Anterior cingulate cortex (tissue), 58 donors: Measurements from ENCODE around the gene SPTBN5.
"Not testable (repeated sequence)": the region's sequence is repeated elsewhere in the genome, so short reads cannot be mapped to it uniquely, and the experiment has no call there.

Source experiments
- DNase-seq, 58 donors: peaks; one replicate each; lab custom pipeline; 2025; lab: John Stamatoyannopoulos, UW

The SPTBN5 gene

DNA sequence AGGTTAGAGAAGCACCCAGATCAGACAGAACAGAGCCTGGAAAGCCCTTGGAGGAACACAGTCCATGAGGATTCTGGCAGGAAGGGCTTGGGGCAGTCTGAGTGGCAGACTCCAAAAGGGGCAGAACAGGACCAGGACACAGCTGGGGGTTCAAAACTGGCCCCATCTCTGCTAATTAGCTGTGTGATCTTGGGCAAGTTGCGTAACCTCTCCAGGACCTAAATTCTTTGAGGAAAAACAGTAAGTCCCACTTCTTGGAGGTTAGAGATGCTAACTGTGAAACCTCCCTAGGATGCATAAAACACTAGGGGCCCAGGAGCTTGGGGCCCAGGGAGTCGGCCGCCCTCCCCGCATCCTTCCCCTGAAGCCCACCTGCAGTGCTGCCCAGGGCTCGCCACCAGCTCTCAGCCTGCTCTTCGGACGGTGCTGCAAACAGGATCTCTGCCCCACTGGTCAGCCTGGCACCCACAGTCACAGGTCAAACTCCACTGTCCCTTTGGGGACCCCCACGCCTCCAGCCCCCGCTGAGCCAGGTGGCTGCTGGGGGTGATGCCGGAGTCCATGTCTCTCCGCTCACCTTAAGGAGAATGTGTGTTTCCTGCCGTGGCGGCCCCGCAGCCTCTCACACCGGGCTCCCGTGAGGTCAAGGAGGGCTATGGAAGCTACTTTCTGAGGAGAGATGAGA, 43.2 kb downstream of the SPTBN5 start:
- no peak for DNase-seq

GRCh38 chr15:41849861-41850260, 44.0 kb downstream of the SPTBN5 start:
- no peak for DNase-seq

- DNase-seq = no peak
These were observed 44.6 kb downstream of the SPTBN5 start for GRCh38 chr15:41849204-41849603.

DNA sequence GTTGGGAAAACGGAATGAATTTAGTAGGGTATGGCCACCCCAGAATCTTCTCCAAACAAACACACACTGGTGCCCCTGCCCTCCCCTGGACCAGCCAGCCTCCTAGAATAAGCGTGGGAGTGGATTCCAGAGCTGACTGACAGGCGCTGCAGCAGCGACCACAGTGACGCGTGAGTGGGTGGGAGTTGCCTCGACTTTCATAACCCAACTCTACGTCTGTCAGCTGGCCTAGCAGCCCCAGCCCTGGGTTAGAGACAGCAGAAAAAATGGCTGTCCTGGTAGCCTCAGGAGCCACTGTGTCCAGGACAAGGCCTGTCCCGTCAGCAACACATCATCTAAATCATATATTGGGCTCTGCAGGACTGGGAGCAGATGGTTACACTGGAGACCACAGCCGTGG, 45.2 kb downstream of the SPTBN5 start:
- DNase-seq = no peak

DNA sequence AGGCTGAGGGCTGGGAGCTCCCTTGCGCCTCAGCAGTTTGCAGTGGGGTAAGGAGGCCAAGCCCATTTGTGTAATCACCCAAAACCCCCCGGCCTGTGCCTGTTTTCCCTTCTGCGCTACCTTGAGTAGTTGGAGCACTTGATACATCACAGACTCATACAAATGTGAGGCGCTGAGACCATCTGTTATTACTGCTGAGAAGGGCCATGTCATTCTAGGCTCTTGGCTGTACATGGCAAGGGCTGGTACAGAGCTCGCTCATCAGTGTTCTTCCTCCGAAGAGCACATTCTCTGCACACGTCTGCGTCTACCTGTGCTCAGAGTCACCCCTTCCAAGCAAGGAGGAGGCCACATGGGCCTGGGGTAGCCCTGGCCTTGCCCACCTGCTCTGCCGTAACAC, 45.9 kb downstream of the SPTBN5 start:
- DNase-seq = no peak

- DNase-seq = no peak
These were observed 46.6 kb downstream of the SPTBN5 start for GRCh38 chr15:41847206-41847605.

- no peak for DNase-seq
These were observed 49.0 kb downstream of the SPTBN5 start for GRCh38 chr15:41844814-41845213.

DNA sequence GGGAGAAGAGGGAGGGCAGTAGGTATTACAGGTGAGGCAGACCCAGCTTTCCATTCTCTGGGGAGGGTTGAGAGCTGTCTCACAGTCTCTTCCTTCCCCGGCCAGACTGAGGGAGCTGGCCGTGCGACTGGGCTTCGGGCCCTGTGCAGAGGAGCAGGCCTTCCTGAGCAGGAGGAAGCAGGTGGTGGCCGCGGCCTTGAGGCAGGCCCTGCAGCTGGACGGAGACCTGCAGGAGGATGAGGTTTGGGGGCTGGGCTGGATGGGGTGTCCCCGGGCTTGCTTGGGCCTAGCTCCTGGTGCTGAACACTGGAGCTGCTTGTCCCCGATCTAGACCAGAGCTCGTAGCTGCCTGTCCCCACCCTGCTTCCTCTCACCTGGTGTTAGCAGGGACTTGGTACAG, 50.3 kb downstream of the SPTBN5 start:
- no peak for DNase-seq

DNA sequence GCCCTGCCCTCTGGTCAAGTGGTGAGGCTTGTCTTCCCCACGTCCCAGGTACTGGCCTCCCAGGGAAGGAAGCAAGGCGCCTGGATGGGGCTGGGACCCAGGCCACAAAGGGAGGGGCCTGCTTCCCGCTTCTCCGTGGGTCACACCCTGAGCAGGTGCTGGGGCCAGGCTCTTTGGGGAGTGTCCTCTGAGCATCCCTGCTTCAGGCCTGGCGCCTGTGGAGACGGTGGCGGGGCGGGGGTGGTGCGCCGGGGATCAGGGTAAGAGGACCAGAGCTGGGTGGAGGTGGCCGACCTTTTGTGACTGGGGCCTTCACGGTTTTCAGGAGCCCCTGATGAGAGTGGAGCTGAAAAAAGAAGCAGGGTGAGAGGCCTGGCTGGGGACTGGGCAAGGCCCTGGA, 51.6 kb downstream of the SPTBN5 start:
- no peak for DNase-seq

- no peak for DNase-seq
These were observed 52.7 kb downstream of the SPTBN5 start for GRCh38 chr15:41841131-41841530.

DNA sequence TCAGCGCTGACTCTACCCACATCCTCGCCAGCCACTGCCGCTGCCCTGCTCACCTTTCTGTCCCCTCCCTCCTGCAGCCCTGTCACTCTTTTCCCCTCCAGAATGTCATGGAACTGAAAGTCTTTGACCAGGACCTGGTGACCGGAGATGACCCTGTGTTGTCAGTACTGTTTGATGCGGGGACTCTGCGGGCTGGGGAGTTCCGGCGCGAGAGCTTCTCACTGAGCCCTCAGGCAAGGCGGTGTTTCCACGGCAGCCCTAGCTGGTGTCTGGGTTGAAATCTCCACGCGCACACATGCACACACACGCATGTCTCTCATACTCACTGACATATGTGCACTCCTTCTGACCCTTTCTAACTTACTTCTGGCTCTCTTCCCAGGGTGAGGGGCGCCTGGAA, 53.2 kb downstream of the SPTBN5 start:
- no peak for DNase-seq

- no peak for DNase-seq
These were observed 53.9 kb downstream of the SPTBN5 start for GRCh38 chr15:41839781-41840491.

DNA sequence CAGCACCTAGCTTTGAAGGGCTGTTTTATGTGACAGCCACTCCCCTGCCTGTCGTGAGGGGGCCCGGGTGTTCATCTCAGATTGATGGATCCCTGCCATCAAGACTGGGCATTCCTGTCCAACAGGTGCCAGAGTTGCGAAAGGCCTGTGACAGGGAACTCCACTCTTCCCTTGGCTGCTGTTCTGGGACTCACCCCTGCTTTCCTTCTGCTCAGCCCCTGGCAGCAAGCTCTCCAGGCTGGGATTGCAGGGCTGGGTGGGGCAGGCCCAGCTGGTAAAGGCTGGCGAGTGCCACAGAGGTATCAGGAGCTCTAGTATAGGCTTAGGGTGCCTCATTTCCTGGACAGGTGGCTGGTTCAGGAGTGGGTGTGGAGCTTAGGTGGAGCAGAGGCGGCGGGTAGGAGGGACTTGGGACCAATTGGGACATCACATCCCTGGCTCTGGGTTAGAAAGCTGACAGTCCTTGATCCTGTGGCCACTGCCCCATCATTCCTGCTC, 55.4 kb downstream of the SPTBN5 start, which contains the start of gene PLA2G4B:
Gene PLA2G4B (plus strand): TSS at position 448 of the 498 bp plus-strand sequence. CDS start 67 bp downstream, outside the sequence.
- no peak for DNase-seq

GRCh38 chr15:41836713-41837454, 57.0 kb downstream of the SPTBN5 start:
- DNase-seq = no peak

DNA sequence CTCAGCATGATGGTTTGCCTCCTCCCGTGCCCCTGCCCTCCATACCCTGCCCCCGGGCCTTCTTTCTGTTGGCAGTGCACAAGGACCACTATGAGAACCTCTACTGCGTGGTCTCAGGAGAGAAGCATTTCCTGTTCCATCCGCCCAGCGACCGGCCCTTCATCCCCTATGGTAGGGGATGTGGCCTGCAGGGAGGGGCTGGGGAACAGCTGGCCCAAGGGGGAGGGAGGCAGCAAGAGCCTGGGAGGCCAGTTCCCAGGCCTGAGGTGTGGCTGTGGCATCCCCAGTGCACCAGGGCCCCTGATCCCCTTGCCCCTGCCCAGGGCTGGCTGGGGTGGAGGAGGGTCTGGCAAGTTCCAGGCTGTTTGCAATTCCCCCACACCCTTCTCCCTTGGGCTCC, 57.8 kb downstream of the SPTBN5 start:
- no peak for DNase-seq

DNA sequence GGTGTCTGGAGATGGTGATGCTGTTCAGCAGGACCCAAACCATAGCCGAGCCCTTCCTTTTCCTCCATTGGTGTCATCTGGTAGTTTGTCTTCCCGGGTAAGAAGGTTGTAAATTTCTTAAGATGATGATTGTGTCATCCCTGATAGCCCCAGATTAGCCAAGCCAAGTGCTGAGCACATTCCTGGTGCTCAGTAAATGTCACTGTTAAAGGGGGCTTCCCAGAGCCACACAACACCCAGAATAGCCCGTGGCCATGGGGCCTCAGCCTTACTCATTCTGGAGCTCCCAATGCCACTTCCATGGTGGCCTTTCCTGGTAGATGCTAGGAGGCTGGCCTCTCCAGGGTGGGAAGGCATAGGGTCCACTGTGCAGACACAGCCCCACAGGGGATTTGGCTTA, 59.8 kb downstream of the SPTBN5 start:
- no peak for DNase-seq

DNA sequence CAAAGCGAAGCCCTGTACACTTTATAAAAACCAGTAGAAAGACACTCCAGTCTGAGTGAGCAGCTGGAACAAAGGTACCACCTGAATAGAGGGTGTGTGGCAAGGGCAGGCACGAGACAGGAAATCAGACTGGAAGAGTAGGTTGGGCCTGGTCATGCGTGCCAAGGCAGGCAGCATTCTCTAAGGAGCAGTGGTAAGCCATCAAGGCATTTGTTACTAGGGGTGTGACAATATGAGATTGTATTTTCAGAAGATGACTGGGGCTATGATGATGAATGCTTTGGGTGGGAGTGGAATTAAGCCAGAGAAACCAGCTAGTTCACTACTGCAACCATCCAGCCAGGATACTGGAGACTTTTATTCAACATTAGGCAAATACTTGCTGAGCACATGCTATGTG, 61.0 kb downstream of the SPTBN5 start:
- no peak for DNase-seq

DNA sequence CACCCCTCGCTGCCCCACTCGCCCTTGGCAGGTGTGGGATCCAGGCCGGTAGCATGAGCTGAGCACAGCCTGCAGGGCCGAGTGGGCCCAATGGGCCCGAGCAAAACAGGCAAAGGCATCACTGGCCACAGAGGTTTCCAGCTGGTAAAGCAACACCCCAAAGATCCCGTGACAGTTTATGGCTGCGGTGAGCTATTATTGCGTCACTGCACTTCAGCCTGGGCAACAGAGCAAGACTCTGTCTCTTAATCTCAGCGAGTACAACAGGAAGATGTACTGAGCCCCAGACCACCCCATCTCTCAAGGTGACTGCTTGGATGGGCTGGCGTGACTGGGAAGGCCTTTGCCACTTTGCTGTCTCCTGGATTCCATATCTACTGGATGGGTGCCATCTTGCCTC, 61.6 kb downstream of the SPTBN5 start:
- no peak for DNase-seq

DNA sequence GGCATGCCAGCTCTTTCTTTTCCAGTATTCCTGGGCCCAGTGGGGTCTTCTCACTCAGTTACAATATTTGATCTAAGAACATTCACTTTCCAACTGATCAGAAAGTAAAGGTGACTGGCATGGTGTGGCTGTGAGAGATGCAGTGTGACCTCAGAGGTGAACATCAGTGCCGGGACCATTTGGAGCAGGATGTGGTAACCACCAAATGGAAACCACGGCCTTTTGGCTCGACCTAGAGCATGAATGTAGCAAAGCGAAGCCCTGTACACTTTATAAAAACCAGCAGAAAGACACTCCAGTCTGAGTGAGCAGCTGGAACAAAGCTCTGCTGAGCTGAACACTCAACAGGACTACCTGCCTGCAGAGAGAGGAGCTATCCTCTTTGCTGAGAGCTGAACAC, 62.6 kb downstream of the SPTBN5 start:
- DNase-seq = not testable (repeated sequence)

DNA sequence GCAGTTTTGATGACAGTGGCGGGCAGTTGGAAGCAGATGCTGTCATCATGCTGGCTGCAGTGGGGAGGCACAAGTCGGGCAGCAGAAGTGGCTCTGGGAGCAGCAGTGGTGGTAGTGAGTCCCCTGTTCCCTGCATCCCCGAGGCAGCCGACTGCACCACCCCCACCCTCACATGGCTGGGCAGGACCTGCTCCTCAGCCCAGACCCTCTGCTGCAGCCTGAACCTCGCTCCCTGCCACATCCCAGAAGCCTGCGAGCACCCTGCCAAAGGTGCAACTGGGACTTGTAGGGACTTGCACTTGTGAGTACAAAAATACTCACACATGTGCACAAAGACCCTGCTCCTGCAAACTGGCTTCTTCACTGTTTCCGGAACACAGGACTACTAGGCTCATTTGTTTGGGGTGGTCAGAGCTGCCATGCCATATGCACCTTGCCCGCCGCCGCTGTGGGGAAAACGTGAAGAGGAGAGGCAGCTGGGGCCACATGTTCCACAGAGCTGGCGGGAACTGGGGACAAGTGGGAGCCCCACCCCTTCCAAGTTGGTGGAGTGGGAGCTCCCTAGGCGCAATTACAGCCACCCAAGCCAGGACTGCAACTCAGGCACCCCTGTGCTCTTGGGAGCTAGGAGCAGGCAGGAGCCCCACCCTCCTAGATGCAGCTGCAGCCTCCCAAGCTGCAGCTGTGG, 63.8 kb downstream of the SPTBN5 start:
- no peak for DNase-seq

GRCh38 chr15:41828807-41829141, 65.1 kb downstream of the SPTBN5 start:
- DNase-seq = no peak
